Endodermal cell (in vitro differentiated cells): ENCODE measurements around the gene LMBR1. TPM values are rescaled to one million over a fixed set of nuclear protein-coding genes. Genes with fewer than 3 reads are reported as not detected.
A peak's percentile ranks its signal among the peaks of the same experiment; 100 is the strongest.

Experiments used
- DNase-seq: peaks from one replicate; pipeline ENCODE4 v3.0.0-alpha.2; 2017
- H3K27ac ChIP-seq: 2 replicates; pipeline ENCODE4 v1.5.1; 2013; ENCODE audit warnings: mild to moderate bottlenecking, low read depth, low read length, moderate library complexity
- H3K27me3 ChIP-seq: 2 replicates; pipeline ENCODE4 v1.6.1; 2013; ENCODE audit warnings: mild to moderate bottlenecking, low read length, moderate library complexity; ENCODE audit not compliant: insufficient read depth, control insufficient read depth, poor library complexity, severe bottlenecking
- H3K36me3 ChIP-seq: 2 replicates; pipeline ENCODE4 v1.7.0; 2013; ENCODE audit warnings: mild to moderate bottlenecking, low read length, moderate library complexity; ENCODE audit not compliant: control insufficient read depth, insufficient read depth
- H3K4me1 ChIP-seq: one replicate; pipeline ENCODE4 v1.7.0; 2013; ENCODE audit warnings: low read length; ENCODE audit not compliant: control insufficient read depth, insufficient read depth
- H3K4me3 ChIP-seq: 2 replicates; pipeline ENCODE4 v1.5.1; 2013; ENCODE audit warnings: mild to moderate bottlenecking, low read length, moderate library complexity
- H3K9ac ChIP-seq: 2 replicates; pipeline ENCODE4 v1.6.1; 2013; ENCODE audit warnings: mild to moderate bottlenecking, low read length, moderate library complexity; ENCODE audit not compliant: poor library complexity, severe bottlenecking; ENCODE audit errors: extremely low read depth
- H3K9me3 ChIP-seq: 2 replicates; pipeline ENCODE4 v1.6.1; 2013; ENCODE audit warnings: mild to moderate bottlenecking, low read length, moderate library complexity; ENCODE audit not compliant: control insufficient read depth
- H3K27ac Mint-ChIP-seq: 2 replicates; pipeline ENCODE4 v1.8.0; 2020; ENCODE audit warnings: mixed read lengths
- H3K27me3 Mint-ChIP-seq: 2 replicates; pipeline ENCODE4 v1.8.0; 2021; ENCODE audit warnings: mild to moderate bottlenecking, mixed read lengths; ENCODE audit not compliant: insufficient read depth
- H3K36me3 Mint-ChIP-seq: 2 replicates; pipeline ENCODE4 v1.8.0; 2020; ENCODE audit warnings: low read depth, mixed read lengths
- H3K4me1 Mint-ChIP-seq: 2 replicates; pipeline ENCODE4 v1.8.0; 2020; ENCODE audit warnings: mixed read lengths
- H3K4me3 Mint-ChIP-seq: 2 replicates; pipeline ENCODE4 v1.8.0; 2020; ENCODE audit warnings: mild to moderate bottlenecking, moderate library complexity, mixed read lengths
- H3K9me3 Mint-ChIP-seq: 2 replicates; pipeline ENCODE4 v1.8.0; 2020; ENCODE audit warnings: mild to moderate bottlenecking, mixed read lengths
- CTCF ChIP-seq: fragments of 200-600 bp; sonication (generic); conservative IDR thresholded peaks from 2 replicates; pipeline ENCODE4 v1.5.0; 2021; ENCODE audit warnings: antibody characterized with exemption, mild to moderate bottlenecking
- WGBS, 2 experiments: methylation state at CpG; one replicate each; pipeline versions ENCODE4 v1.1.5 to v1.1.7; 2013; ENCODE audit warnings: missing lambda C conversion rate in 2 of 2, mixed read lengths in 1 of 2; ENCODE audit not compliant: insufficient coverage in 1 of 2, insufficient read length in 1 of 2; 5-methylcytosine and 5-hydroxymethylcytosine counted together
- total RNA-seq, 2 donors: library from RNA; stranded (reverse); fragmentation: NEBNext Ultra II Directional in 1 of 2; extraction: Animal tissue kit (Norgen Biotek cat#: 25700) in 1 of 2; gene quantifications; 2 replicates in 1 of 2; 3 replicates in 1 of 2; pipeline ENCODE4 v1.2.1, GENCODE V29; 2021

Gene LMBR1
- total RNA-seq, 2 donors from 2014 or later: 80.9 to 88.3 TPM

- no peaks in the 10 kb centered on the region for H3K27me3 Mint-ChIP-seq
- no peaks in the 10 kb centered on the region for H3K27me3 ChIP-seq
- no peak overlapping the region for H3K4me3 ChIP-seq
- peaks cover 8% of the 10 kb centered on the region for H3K36me3 Mint-ChIP-seq
- peak; percentile 20 for TF ChIP-seq CTCF
- H3K9me3 Mint-ChIP-seq: no peaks in the 10 kb centered on the region
- no peak overlapping the region for H3K9ac ChIP-seq
- no peaks in the 10 kb centered on the region for H3K9me3 ChIP-seq
- H3K4me3 Mint-ChIP-seq: no peak overlapping the region
- 0 to 61% methylated on average over 1 to 4 of the region's 4 CpGs for WGBS, 2 experiments
- H3K27ac ChIP-seq: no peak overlapping the region
- H3K36me3 ChIP-seq: peaks cover 24% of the 10 kb centered on the region
- peaks cover 10% of the 10 kb centered on the region for H3K4me1 Mint-ChIP-seq
- DNase-seq: no peak
- H3K4me1 ChIP-seq: no peaks in the 10 kb centered on the region
- peak overlapping the region; percentile 70 for H3K27ac Mint-ChIP-seq
Observed at GRCh38 chr7:156791241-156791640, 101.7 kb downstream of the LMBR1 start.

GRCh38 chr7:156790264-156790663, 102.7 kb downstream of the LMBR1 start:
- DNase-seq: no peak
- TF ChIP-seq CTCF: no peak
- Mint-ChIP-seq H3K9me3 (no peaks in the 10 kb centered on the region), H3K36me3 (peaks cover 8% of the 10 kb centered on the region), H3K4me3 (no peak overlapping the region), H3K27ac (no peak overlapping the region), H3K27me3 (no peaks in the 10 kb centered on the region), H3K4me1 (peaks cover 10% of the 10 kb centered on the region)
- Histone ChIP-seq H3K36me3 (peaks cover 16% of the 10 kb centered on the region), H3K4me1 (no peaks in the 10 kb centered on the region), H3K9me3 (no peaks in the 10 kb centered on the region), H3K27me3 (no peaks in the 10 kb centered on the region), H3K9ac (no peak overlapping the region), H3K4me3 (no peak overlapping the region), H3K27ac (no peak overlapping the region)

DNA sequence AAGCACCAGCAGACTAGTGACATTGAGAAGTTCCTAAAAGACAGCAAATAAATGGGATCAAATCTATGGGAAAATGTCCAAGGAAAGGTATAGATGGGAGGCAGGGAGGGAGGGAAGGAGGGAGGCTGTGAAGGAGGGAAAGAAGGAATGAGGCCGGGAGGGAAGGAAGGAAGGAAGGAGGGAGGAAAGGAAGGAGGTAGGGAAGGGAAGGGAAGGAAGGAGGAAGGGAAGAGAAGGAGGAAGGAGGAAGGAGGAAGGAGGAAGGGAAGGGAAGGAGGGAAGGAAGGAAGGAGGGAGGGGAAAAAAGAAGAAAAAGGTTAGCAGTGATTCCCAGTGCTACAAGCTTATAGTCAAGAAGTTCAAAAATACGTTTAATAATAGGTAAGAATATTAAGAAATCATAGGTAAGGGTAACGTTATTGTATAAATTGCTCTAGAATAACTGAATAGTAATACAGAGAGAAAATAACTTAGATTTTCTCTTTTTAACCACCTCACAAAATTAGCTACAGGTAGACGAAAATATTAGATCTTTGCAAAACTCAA, 106.9 kb downstream of the LMBR1 start:
- Histone ChIP-seq H3K27me3 (no peaks in the 10 kb centered on the region), H3K4me3 (no peak overlapping the region), H3K27ac (no peak overlapping the region), H3K4me1 (no peaks in the 10 kb centered on the region), H3K9me3 (no peaks in the 10 kb centered on the region), H3K9ac (no peak overlapping the region), H3K36me3 (peaks cover 7% of the 10 kb centered on the region)
- no peaks in the 10 kb centered on the region for H3K9me3 Mint-ChIP-seq
- H3K4me3 Mint-ChIP-seq: no peak overlapping the region
- peaks cover 5% of the 10 kb centered on the region for H3K4me1 Mint-ChIP-seq
- no peaks in the 10 kb centered on the region for H3K27me3 Mint-ChIP-seq
- peaks cover 15% of the 10 kb centered on the region for H3K36me3 Mint-ChIP-seq
- no peak for DNase-seq
- TF ChIP-seq CTCF: no peak
- 89 to 100% methylated on average over 1 to 2 of the region's 4 CpGs for whole genome bisulfite sequencing, 2 experiments
- no peak overlapping the region for H3K27ac Mint-ChIP-seq
